Activated naive CD8-positive, alpha-beta T cell treated with anti-CD3 and anti-CD28 coated beads, Interleukin-2, amount 50 U/mL, for 24 hours (primary cell): Measurements from ENCODE around the gene LSM7.

Experiments used
- ATAC-seq: fragments of 150-1000 bp; cut with Tn5 transposase; one replicate; pipeline ENCODE4 v1.10.0; 2021
- DNase-seq: peaks from one replicate; pipeline ENCODE4 v3.0.0; 2021
- H3K27ac Mint-ChIP-seq: one replicate; pipeline ENCODE4 v1.8.0; 2021; ENCODE audit warnings: mild to moderate bottlenecking, mixed read lengths
- H3K27me3 Mint-ChIP-seq: one replicate; pipeline ENCODE4 v1.8.0; 2021; ENCODE audit warnings: mixed read lengths
- H3K36me3 Mint-ChIP-seq: one replicate; pipeline ENCODE4 v1.8.0; 2021; ENCODE audit warnings: low read depth, mixed read lengths
- H3K4me1 Mint-ChIP-seq: one replicate; pipeline ENCODE4 v1.8.0; 2021; ENCODE audit warnings: mixed read lengths
- H3K4me3 Mint-ChIP-seq: one replicate; pipeline ENCODE4 v1.8.0; 2021; ENCODE audit warnings: mild to moderate bottlenecking, moderate library complexity, mixed read lengths
- H3K9me3 Mint-ChIP-seq: one replicate; pipeline ENCODE4 v1.8.0; 2021; ENCODE audit warnings: mixed read lengths

Gene LSM7

GRCh38 chr19:2328401-2329148, at the start of gene LSM7, which contains the start of gene SPPL2B:
TSS of gene LSM7 (minus strand) at chr19:2328586. CDS start at chr19:2328566, 20 bp downstream.
TSS of gene SPPL2B (plus strand) at chr19:2328684. CDS start at chr19:2328710, 26 bp downstream.
- peaks cover 75% of the 10 kb centered on the region for H3K4me1 Mint-ChIP-seq
- no peaks in the 10 kb centered on the region for H3K27me3 Mint-ChIP-seq
- DNase-seq, result peak; percentile 95
- H3K36me3 Mint-ChIP-seq, result peaks cover 22% of the 10 kb centered on the region
- peak within 1 kb of the TSS; percentile 99 for H3K27ac Mint-ChIP-seq
- peak; percentile 53 for ATAC-seq
- H3K4me3 Mint-ChIP-seq, result peak within 1 kb of the TSS; percentile 99
- H3K9me3 Mint-ChIP-seq, result no peaks in the 10 kb centered on the region

- Mint-ChIP-seq H3K27me3 (peaks cover 6% of the 10 kb centered on the region), H3K9me3 (peaks cover 14% of the 10 kb centered on the region), H3K4me1 (no peaks in the 10 kb centered on the region), H3K27ac (no peak overlapping the region), H3K36me3 (peaks cover 7% of the 10 kb centered on the region), H3K4me3 (no peak overlapping the region)
- ATAC-seq (no peak), DNase-seq (no peak)
Observed at GRCh38 chr19:2376784-2377519, 48.6 kb upstream of the LSM7 start.

GRCh38 chr19:2375353-2376121, 47.2 kb upstream of the LSM7 start:
- no peak overlapping the region for H3K27ac Mint-ChIP-seq
- H3K4me1 Mint-ChIP-seq, result no peaks in the 10 kb centered on the region
- H3K27me3 Mint-ChIP-seq, result peaks cover 6% of the 10 kb centered on the region
- peaks cover 7% of the 10 kb centered on the region for H3K36me3 Mint-ChIP-seq
- H3K4me3 Mint-ChIP-seq, result no peak overlapping the region
- peaks cover 10% of the 10 kb centered on the region for H3K9me3 Mint-ChIP-seq
- no peak for DNase-seq
- ATAC-seq, result no peak

GRCh38 chr19:2374808-2375207, 46.4 kb upstream of the LSM7 start:
- ATAC-seq, result no peak
- no peak for DNase-seq
- Mint-ChIP-seq H3K4me3 (no peak overlapping the region), H3K9me3 (peaks cover 10% of the 10 kb centered on the region), H3K27ac (no peak overlapping the region), H3K27me3 (peaks cover 6% of the 10 kb centered on the region), H3K4me1 (no peaks in the 10 kb centered on the region), H3K36me3 (peaks cover 7% of the 10 kb centered on the region)

- no peaks in the 10 kb centered on the region for H3K9me3 Mint-ChIP-seq
Observed at GRCh38 chr19:2372076-2372612, 43.8 kb upstream of the LSM7 start.

GRCh38 chr19:2371656-2372055, 43.3 kb upstream of the LSM7 start:
- DNase-seq (no peak), ATAC-seq (no peak)
- H3K27ac Mint-ChIP-seq, result no peak overlapping the region
- H3K36me3 Mint-ChIP-seq, result no peaks in the 10 kb centered on the region
- H3K9me3 Mint-ChIP-seq, result no peaks in the 10 kb centered on the region
- no peak overlapping the region for H3K4me3 Mint-ChIP-seq
- no peaks in the 10 kb centered on the region for H3K4me1 Mint-ChIP-seq
- peaks cover 6% of the 10 kb centered on the region for H3K27me3 Mint-ChIP-seq

More at GRCh38 chr19:2372076-2372612, 43.8 kb upstream of the LSM7 start:
- ATAC-seq (no peak), DNase-seq (no peak)
- no peak overlapping the region for H3K4me3 Mint-ChIP-seq
- H3K27me3 Mint-ChIP-seq, result peaks cover 6% of the 10 kb centered on the region
- no peaks in the 10 kb centered on the region for H3K36me3 Mint-ChIP-seq
- H3K27ac Mint-ChIP-seq, result no peak overlapping the region
- H3K4me1 Mint-ChIP-seq, result no peaks in the 10 kb centered on the region

GRCh38 chr19:2365201-2365970, 37.0 kb upstream of the LSM7 start:
- H3K9me3 Mint-ChIP-seq, result no peaks in the 10 kb centered on the region
- H3K27ac Mint-ChIP-seq, result no peak overlapping the region
- H3K4me3 Mint-ChIP-seq, result no peak overlapping the region
- no peak for DNase-seq
- peaks cover 3% of the 10 kb centered on the region for H3K4me1 Mint-ChIP-seq
- ATAC-seq, result no peak
- peaks cover 23% of the 10 kb centered on the region for H3K27me3 Mint-ChIP-seq
- no peaks in the 10 kb centered on the region for H3K36me3 Mint-ChIP-seq

GRCh38 chr19:2363419-2363818, 35.0 kb upstream of the LSM7 start:
- Mint-ChIP-seq H3K4me3 (no peak overlapping the region), H3K9me3 (no peaks in the 10 kb centered on the region), H3K27me3 (peaks cover 27% of the 10 kb centered on the region), H3K36me3 (no peaks in the 10 kb centered on the region), H3K27ac (no peak overlapping the region), H3K4me1 (peaks cover 3% of the 10 kb centered on the region)
- DNase-seq (no peak), ATAC-seq (no peak)

- Mint-ChIP-seq H3K36me3 (no peaks in the 10 kb centered on the region), H3K9me3 (no peaks in the 10 kb centered on the region), H3K27me3 (peaks cover 23% of the 10 kb centered on the region), H3K4me1 (peaks cover 3% of the 10 kb centered on the region), H3K4me3 (no peak overlapping the region), H3K27ac (no peak overlapping the region)
- ATAC-seq (no peak), DNase-seq (no peak)
Observed at GRCh38 chr19:2362970-2363300, 34.5 kb upstream of the LSM7 start.

GRCh38 chr19:2362046-2362969, 33.9 kb upstream of the LSM7 start:
- Mint-ChIP-seq H3K36me3 (no peaks in the 10 kb centered on the region), H3K4me1 (peaks cover 3% of the 10 kb centered on the region), H3K27ac (no peak overlapping the region), H3K27me3 (peaks cover 23% of the 10 kb centered on the region), H3K9me3 (no peaks in the 10 kb centered on the region), H3K4me3 (no peak overlapping the region)
- DNase-seq, result no peak
- ATAC-seq, result no peak

- DNase-seq (no peak), ATAC-seq (no peak)
- Mint-ChIP-seq H3K9me3 (no peaks in the 10 kb centered on the region), H3K27me3 (peaks cover 23% of the 10 kb centered on the region), H3K4me1 (peaks cover 3% of the 10 kb centered on the region), H3K36me3 (no peaks in the 10 kb centered on the region), H3K27ac (no peak overlapping the region), H3K4me3 (no peak overlapping the region)
Observed at GRCh38 chr19:2361246-2362045, 33.1 kb upstream of the LSM7 start.

- Mint-ChIP-seq H3K27ac (no peak overlapping the region), H3K4me1 (peaks cover 3% of the 10 kb centered on the region), H3K9me3 (no peaks in the 10 kb centered on the region), H3K4me3 (no peak overlapping the region), H3K36me3 (no peaks in the 10 kb centered on the region), H3K27me3 (peaks cover 23% of the 10 kb centered on the region)
- ATAC-seq, result no peak
- DNase-seq, result no peak
Observed at GRCh38 chr19:2360833-2361232, 32.4 kb upstream of the LSM7 start.
